Bronchial epithelial cell (primary cell): ENCODE measurements around the gene MALT1. TPM values are rescaled to one million over a fixed set of nuclear protein-coding genes. Genes with fewer than 3 reads are reported as not detected.
A peak's percentile ranks its signal among the peaks of the same experiment; 100 is the strongest.

Experiments
- DNase-seq: peaks from one replicate; pipeline ENCODE4 v3.0.0-alpha.2; 2010; ENCODE audit warnings: low read depth
- FAIRE-seq: peaks from 2 replicates; lab custom pipeline; 2011; peaks lifted over from hg19 to GRCh38; lab: Jason Lieb, UNC
- H3K27me3 ChIP-seq: 2 replicates; pipeline ENCODE4 v1.5.1; 2011; ENCODE audit warnings: low read length; ENCODE audit not compliant: control insufficient read depth, insufficient read depth
- H3K36me3 ChIP-seq: 2 replicates; pipeline ENCODE4 v1.5.1; 2011; ENCODE audit warnings: low read length; ENCODE audit not compliant: control insufficient read depth, insufficient read depth
- H3K4me3 ChIP-seq: 2 replicates; pipeline ENCODE4 v1.5.1; 2011; ENCODE audit warnings: mild to moderate bottlenecking, low read depth, low read length, control low read depth
- total RNA-seq: library from RNA; depleted of rRNA; stranded (reverse); fragments of >200 nt; gene quantifications from 2 replicates; pipeline ENCODE4 v1.2.1, GENCODE V29; 2014
- TF ChIP-seq, protein P1 (sequence below): IDR thresholded peaks from 2 replicates; pipeline ENCODE4 v1.5.1; 2011; ENCODE audit warnings: mild to moderate bottlenecking, moderate library complexity, low read length, control low read depth, inconsistent platforms; ENCODE audit not compliant: insufficient read depth, severe bottlenecking

The MALT1 gene
- total RNA-seq, 1 donor from 2014 or later, result 62.4 TPM

DNA sequence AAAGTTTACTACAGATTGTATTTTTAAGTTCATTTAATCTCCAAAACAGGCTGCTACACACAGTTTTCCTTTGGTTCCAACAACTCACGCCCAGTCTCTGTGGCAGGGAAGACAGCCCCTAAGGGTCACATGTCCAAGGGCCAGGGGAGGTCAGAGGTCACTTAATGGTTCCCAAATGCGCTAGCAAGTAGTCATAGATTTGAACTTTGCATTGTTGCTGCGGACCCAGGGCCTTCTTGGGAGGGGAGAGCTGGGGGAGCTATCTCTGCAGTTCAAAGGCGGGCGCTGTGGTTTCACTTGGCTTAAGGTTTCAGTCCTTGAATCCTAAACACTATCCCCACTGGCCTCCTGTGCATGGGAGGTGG lies 118.6 kb downstream of the MALT1 start:
- Histone ChIP-seq H3K36me3 (no peaks in the 10 kb centered on the region), H3K4me3 (no peak overlapping the region), H3K27me3 (no peaks in the 10 kb centered on the region)
- no peak for FAIRE-seq
- TF ChIP-seq, protein P1, sequence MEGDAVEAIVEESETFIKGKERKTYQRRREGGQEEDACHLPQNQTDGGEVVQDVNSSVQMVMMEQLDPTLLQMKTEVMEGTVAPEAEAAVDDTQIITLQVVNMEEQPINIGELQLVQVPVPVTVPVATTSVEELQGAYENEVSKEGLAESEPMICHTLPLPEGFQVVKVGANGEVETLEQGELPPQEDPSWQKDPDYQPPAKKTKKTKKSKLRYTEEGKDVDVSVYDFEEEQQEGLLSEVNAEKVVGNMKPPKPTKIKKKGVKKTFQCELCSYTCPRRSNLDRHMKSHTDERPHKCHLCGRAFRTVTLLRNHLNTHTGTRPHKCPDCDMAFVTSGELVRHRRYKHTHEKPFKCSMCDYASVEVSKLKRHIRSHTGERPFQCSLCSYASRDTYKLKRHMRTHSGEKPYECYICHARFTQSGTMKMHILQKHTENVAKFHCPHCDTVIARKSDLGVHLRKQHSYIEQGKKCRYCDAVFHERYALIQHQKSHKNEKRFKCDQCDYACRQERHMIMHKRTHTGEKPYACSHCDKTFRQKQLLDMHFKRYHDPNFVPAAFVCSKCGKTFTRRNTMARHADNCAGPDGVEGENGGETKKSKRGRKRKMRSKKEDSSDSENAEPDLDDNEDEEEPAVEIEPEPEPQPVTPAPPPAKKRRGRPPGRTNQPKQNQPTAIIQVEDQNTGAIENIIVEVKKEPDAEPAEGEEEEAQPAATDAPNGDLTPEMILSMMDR, result no peak
- no peak for DNase-seq

DNA sequence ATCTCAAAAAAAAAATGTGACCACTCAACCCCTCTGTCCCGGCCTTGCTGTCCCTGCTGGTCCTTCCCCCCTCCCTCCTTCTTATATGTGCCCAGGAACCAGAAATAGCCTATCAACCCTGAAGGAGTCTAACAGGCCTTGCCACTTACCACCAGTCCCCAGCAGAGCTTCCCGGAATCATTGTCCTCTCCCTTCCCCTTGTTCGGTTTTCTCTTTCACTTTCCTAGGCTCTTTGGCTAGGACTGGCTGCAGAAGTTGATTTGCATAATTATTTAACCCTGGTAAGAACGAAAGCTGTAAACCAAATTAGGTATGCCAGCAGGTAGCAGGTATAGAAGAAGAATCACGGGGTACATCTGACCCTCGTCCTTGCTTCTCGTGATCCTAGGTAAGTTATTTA lies 120.8 kb downstream of the MALT1 start:
- H3K27me3 ChIP-seq, result no peaks in the 10 kb centered on the region
- H3K36me3 ChIP-seq, result no peaks in the 10 kb centered on the region
- DNase-seq (no peak), FAIRE-seq (no peak)
- TF ChIP-seq, protein P1, result no peak
- H3K4me3 ChIP-seq, result no peak overlapping the region

DNA sequence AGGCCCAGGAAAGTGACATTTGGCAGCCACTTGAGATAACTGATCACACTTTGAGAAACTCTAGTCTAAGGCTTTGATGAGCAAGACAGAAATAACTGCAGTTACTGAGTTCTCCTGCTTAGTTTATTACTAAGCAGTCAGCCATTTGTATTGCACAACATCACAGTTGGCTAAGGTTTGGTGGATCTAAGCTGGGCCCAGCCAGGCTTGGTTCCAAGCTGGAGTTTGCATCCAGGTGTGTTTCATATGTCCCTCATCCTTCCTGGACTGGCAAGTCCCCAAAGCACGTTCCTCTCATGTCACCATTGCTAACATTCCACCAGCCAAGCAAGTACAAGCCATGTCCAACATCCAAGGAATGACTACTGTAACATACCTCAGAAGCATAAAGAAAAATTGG lies 122.1 kb downstream of the MALT1 start:
- TF ChIP-seq, protein P1, result no peak
- Histone ChIP-seq H3K4me3 (no peak overlapping the region), H3K36me3 (no peaks in the 10 kb centered on the region), H3K27me3 (no peaks in the 10 kb centered on the region)
- DNase-seq, result peak; percentile 97
- peak; percentile 99 for FAIRE-seq

DNA sequence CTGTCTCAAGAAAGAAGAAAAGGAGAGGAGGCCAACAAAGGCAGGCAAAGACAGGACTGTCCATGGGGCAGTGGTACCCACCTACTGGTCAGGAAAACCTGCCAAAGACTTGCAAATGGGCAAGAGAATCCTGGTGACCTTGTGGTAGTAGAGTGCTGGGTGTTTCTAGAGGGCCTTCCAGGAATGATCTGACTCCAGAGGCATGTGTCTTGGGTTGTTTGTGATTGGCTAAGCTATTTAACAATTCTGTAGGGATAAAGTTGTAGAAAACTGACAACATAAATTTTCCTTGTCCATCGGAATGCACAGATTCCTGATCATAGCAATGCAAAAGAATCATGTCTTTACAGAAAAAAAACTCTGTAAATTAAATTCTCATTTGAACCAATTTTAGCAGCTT lies 125.0 kb downstream of the MALT1 start:
- Histone ChIP-seq H3K27me3 (no peaks in the 10 kb centered on the region), H3K36me3 (no peaks in the 10 kb centered on the region), H3K4me3 (no peak overlapping the region)
- no peak for DNase-seq
- no peak for FAIRE-seq
- TF ChIP-seq, protein P1, result no peak

DNA sequence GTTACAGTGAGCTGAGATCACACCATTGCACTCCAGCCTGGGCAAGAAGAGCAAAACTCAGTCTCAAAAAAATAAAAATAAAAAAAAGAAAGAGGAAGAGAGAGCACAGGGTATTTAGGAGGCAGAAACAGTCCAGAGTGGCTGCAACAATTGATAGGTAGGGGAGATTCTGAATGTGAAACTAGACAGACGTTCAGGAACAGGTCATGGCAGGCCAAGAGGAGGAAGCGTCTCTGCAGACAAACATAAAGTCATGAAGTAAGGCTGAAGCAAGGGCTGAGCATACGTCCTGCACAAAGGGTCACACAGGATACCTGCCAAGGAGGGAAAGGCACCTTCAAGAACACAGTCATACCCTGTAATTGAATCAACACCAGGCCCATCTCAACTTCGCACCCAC lies 129.3 kb downstream of the MALT1 start:
- DNase-seq (peak; percentile 81), FAIRE-seq (no peak)
- H3K36me3 ChIP-seq, result no peaks in the 10 kb centered on the region
- no peak overlapping the region for H3K4me3 ChIP-seq
- no peaks in the 10 kb centered on the region for H3K27me3 ChIP-seq
- TF ChIP-seq, protein P1, result no peak

DNA sequence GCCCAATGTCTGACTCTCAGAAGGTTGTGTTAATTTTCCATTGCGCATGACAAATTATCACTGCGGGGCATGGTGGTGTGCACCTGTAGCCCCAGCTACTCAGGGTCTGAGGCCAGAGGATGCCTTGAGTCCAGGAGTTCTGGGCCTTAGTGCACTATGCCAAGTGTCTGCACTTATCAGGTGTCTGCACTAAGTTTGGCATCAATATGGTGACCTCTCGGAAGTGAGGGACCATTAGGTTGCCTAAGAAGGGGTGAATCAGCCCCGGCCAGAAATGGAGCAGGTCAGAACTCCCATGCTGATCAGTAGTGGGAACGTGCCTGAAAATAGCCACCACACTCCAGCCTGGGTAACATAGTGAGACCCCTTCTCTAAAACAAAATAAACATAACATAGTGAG lies 131.7 kb downstream of the MALT1 start:
- H3K36me3 ChIP-seq, result no peaks in the 10 kb centered on the region
- no peak for DNase-seq
- TF ChIP-seq, protein P1, result no peak
- no peaks in the 10 kb centered on the region for H3K27me3 ChIP-seq
- no peak for FAIRE-seq
- H3K4me3 ChIP-seq, result no peak overlapping the region
